Activated T-helper 1 cell treated with Interleukin-2 at 50 U/mL for 16 hours (primary cell): ENCODE data around the gene PTPRN2.
"Not testable (repeated sequence)": the region's sequence is repeated elsewhere in the genome, so short reads cannot be mapped to it uniquely, and the experiment has no call there.

Experiments used
- DNase-seq: peaks from one replicate; pipeline ENCODE4 v3.0.0-alpha.2; 2020; ENCODE audit warnings: low read depth

The PTPRN2 gene

DNA sequence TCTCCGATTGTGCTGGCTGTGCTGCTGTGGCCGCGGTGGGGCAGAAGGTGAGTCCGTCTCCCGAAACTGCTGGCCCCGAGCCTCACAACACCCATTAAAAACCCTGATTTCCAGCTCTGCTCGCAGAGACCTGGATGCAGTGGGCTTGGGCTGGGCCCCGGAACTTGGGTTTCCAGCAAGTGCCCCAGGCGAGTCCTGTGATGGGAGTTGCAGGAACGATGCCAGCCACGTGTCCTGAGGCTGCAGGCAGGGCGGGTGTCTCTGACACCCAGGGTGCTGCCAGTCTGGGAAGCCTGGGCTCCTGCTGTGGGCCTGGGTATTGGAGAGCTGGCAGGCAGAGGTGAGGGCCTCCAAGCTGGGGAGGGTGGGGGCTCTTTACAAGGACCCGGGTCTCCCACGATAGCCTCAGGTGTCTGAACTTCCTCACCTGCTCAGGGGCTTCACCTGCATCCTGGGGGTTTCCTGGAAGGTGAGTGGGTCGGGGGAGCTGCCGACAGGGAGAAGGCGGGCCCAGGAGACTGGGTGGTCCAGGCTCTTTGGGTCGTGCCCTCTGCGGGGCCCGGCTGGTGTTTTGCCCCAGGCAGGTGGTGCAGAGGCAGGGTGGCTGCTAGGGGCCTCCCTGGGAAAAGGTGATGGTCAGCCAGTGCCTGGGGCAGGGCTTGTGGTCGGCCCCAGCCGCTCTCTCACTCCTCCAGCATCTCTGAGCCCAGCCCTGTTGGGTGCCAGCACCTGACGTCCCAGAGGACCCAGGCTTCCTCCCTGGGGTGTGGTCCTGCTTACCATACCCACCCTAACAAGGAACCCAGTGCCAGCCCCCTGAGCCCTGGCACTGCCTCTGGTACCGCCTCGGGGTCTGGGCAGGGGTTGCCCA lies 1070.5 kb downstream of the PTPRN2 start:
- DNase-seq = no peak

DNA sequence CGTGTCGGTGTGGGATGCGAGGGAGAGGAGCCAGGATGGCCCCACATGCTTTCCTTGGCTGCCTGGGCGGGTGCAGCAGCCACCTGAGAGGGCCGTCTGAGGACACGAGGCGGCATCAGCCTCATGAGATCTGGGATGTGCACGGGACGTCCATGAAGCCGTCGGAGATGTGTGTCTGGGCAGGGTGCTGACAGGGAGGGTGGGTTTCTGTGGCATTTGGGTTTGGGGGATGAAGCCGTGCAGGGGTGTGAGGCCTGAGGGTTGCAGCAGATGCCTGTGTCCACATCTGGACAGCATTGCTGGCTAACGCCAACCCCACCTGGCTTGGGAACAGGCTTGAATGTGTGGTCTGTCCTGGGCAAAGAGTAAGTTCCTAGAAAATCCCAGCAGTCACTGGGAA lies 1071.3 kb downstream of the PTPRN2 start:
- DNase-seq = no peak

DNA sequence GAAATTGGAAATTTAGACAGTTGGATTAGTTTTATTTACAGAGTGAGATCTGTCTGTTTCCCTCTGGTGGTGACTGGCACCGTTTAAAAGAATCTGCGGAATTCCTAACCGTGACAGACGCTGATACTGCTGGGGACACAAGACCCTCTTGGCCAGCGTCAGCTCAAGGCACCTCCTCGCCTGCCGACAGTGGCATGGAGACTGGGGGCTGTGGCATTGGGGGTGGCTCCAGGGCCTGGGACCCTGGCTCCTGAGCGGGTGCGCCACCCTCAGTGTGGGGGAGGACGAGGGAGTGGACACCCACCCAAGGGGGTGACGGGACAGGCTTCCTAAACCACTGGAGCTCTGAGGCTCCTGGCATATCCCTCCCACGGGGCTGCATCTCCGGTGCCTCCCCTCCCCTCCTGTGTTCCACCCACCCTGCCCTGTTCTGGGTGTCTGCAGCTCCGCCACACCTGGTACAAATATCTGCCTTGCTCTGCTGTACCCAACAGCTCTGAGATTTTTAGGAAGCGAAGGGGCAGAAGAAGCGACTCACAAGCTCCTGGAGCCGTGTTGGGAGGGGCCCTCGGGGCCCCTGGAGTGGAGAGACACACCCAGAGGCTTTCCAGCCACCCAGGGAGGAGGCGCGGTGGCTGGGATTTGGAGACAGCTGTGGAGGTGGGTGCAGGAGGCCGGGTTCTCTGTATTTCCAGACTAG lies 1072.1 kb downstream of the PTPRN2 start:
- DNase-seq = no peak

DNA sequence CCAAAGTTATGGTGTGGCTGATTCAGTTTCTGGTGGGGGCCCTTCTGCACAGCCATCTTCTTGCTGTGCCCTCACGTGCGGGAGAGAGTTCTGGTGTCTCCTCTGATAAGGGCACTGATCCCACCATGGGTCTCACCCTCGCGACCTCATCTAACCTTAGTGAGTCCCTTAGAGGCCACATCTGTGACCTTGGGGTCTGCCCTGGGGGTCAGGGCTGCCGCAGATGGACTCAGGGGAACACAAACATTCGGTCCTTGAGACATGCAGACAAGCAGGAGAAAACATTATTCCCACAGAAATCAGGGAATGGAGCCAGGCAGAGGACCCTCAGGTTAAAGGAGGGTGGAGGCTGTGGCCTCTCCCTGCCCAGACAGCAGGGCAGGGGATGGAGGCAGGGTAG lies 1072.9 kb downstream of the PTPRN2 start:
- DNase-seq = no peak

DNA sequence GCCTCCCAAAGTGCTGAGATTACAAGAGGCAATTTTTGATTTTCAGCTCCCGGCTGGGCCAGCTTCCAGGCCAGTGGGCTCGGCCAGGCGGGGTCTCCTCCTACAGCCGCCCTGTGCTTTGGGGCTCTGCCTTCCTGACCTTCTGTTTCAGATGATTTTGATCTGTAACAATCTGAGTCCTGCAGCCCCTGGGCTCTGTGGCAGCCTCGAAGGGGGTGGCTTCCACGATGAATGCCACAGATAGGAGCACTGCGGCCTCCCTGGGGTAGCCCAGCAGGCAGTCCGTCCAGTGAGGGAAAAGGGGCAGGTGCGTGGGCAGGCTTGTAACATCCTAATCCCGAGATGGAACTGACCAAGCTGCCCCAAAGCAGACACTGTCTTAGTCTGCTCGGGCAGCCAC lies 1073.3 kb downstream of the PTPRN2 start:
- no peak for DNase-seq

DNA sequence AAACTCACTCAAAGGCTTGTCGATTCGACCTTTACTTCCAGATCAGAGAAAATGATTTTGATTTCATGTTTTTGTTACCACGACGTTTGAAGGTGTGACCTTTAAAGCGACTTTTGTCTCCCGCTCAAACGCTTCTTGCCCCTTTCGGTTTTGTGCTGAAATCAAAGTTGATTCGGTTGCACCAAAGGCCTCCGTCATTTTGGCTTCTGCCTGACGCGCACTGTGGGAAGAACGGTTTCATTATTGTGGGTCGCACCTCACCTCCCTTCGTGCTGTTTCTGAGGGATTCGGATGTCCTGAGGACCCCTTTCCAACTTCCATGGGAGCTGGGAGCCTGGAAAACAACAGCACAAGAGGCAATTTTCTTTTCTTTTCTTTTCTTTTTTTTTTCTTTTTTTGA lies 1073.9 kb downstream of the PTPRN2 start:
- no peak for DNase-seq

DNA sequence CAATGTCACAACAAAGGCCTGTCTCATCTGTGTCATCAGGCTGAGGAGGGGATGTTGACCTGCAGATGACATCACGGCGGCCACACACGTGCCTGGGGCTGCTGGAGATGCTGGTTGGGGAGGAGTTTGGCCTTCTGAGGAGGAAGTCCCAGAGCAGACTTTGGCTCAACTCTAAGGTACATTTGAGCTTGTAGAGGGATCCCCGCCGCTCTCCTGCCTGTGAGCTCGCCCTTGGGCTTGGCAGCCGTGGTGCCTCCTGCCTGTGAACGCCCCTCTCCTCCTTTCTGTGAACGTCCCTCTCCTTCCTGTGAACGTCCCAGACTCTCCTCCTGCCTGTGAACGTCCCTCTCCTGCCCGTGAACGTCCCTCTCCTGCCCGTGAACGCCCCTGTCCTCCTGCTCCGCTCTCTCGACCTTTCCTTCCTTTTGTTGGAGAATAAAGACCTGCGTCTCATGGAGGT lies 1074.4 kb downstream of the PTPRN2 start:
- DNase-seq = no peak

DNA sequence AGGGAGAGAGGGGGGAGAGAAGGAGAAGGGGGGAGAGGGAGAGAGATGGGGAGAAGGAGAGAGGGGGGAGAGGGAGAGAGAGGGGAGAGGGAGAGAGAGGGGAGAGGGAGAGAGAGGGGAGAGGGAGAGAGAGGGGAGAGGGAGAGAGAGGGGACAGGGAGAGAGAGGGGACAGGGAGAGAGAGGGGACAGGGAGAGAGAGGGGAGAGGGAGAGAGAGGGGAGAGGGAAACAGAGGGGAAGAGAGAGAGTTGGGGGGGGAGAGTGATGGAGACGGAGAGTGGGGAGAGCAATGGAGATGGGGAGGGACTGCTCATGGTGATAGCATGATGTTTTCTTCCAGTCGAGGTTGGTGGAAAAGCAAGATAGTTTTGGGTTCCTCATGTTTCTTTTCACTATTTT lies 1078.4 kb downstream of the PTPRN2 start:
- no peak for DNase-seq

DNA sequence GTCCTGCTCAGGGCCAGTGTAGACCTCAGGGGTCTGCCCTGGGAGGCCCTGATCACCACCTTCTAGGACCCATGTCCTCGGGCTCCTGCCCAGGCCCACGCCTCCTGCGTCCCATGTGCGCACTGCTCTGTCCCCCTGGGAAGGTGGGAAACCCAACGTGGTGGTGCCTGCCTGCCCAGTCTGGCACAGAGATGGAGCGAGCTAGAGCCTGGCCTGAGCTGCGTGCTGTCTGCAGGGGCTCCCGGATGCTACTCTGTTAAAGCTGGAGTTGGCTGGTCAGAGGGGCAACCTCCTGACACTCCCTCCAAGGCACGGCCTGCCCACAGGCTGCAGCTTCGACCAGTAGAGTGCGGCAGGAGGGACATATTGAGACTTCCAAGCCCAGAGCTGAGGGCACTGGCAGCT lies 1079.1 kb downstream of the PTPRN2 start:
- DNase-seq = no peak

DNA sequence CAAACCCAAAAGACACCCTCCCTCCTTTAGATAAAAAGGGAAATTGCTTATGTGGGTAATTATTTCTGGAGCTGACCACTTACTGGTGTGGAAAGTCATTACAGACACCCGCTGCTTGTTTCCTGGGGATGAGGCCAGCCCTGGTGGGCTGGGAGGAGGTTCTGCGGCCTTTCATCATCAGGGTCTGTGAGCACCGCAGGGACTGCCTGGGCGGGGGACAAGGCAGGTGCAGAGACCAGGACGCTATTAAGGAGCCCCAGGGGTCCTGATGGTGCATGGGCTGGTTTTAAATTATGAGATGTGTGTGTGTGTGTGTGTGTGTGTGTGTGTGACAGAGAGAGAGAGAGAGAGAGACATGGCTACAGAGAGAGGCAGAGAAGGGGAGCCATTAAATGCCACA lies 1079.6 kb downstream of the PTPRN2 start:
- no peak for DNase-seq

DNA sequence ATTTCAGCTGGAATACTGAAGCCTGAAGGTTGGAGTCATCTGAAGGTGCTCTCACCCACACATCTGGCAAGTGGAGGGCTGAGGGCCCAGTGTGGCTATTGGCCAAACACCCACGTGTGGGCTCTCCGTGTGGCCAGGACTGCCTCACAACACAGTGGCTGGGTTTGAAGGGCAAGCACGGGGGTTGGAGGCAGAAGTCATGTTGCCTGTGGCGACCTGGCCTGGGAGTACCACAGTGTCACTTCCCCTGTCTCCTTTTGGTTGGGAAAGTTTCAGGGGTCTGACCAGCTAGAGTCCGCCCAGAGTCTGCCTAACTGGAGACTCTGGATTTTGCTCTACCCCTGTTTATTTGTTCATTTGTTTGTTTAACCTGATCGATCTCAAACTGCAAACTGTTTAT lies 1081.4 kb downstream of the PTPRN2 start:
- DNase-seq = no peak

DNA sequence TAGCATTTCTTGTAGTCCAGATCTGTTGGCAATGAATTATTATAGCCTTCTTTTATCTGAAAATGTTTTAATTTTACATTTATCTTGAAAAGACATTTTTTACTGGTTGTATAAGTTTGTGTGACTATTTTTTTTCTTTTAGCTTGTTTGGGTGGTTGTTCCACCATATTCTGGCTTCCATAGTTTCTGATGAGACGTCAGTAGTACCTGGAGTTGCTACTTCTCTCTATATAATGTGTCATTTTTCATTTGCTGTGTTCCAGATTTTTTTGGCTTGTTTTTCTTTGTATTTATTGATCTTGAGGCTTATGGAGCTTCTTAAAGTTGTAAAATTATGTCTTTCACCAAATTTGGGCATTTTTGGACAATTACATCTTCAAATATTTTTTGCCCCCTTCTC lies 1082.0 kb downstream of the PTPRN2 start:
- DNase-seq = no peak

DNA sequence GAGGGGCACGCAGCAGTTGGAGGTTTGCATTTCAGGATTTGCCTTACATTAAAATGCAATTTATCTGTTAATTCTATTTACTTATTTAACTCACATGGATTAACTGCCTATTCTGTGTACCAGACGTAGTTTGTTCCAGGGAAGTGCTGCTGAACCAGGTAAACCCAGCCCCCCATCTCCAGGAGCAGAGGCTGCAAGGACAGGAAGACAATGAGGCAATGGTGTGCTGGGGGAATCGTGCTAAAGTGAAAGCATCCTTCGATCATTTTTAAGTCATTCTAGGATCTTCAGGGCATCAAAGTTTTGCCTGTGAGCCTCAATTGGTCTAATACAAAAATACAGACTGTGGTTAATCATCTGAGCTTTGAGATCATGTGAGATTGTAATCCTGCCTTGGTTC lies 1084.4 kb downstream of the PTPRN2 start:
- no peak for DNase-seq

DNA sequence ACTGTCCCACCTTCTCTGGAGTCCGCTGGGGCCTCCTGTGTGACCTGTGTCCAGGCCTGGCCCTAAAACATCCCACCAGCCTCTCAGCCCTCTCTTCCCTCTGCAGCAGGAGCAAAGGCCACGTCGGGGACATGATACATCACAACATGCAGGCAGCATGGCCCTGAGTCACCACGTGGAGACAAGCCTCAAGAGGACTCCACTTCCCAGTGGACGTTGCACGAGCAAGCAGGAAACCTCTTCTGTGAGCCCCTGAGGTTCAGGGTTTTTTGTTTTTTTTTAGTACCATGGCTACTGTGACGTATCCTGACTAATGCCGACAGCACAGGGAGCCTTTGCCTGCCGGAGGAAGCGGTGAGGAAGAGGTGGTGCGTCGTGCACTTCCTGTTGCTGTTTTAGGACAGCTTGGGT lies 1084.9 kb downstream of the PTPRN2 start:
- peak; percentile 52 for DNase-seq

DNA sequence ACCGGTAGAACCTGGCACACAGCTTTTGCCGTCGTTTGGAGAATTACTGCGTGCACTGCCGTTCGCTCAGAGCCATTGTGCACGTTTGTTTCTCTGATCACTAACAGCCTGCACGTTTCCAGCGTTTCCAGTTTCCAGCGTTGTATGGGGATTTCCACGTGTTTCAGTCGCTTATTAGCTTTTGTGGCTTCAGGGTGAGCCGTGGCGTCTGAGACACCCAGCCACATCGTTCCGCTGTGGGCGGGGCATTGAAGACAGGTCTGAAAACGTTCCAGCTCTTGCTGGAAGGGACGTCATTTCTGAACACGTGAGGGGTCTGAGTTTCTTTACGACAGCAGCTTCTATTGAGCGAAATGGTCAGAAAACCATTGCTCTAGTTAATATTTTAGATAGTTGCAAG lies 1086.0 kb downstream of the PTPRN2 start:
- no peak for DNase-seq

DNA sequence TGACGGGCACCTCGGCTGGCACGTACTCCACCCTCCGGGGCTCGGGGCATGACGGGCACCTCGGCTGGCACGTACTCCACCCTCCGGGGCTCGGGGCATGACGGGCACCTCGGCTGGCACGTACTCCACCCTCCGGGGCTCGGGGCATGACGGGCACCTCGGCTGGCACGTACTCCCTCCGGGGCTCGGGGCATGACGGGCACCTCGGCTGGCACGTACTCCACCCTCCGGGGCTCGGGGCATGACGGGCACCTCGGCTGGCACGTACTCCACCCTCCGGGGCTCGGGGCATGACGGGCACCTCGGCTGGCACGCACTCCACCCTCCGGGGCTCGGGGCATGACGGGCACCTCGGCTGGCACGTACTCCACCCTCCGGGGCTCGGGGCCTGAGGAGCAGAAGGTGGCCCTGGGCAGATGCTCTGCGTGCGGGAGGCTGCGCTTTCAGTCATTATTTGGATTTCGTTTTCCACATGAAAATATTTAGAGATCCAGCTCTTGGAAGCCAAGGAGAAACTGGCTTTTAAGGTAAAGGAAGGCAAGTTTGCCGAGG lies 1086.6 kb downstream of the PTPRN2 start:
- DNase-seq = not testable (repeated sequence)

DNA sequence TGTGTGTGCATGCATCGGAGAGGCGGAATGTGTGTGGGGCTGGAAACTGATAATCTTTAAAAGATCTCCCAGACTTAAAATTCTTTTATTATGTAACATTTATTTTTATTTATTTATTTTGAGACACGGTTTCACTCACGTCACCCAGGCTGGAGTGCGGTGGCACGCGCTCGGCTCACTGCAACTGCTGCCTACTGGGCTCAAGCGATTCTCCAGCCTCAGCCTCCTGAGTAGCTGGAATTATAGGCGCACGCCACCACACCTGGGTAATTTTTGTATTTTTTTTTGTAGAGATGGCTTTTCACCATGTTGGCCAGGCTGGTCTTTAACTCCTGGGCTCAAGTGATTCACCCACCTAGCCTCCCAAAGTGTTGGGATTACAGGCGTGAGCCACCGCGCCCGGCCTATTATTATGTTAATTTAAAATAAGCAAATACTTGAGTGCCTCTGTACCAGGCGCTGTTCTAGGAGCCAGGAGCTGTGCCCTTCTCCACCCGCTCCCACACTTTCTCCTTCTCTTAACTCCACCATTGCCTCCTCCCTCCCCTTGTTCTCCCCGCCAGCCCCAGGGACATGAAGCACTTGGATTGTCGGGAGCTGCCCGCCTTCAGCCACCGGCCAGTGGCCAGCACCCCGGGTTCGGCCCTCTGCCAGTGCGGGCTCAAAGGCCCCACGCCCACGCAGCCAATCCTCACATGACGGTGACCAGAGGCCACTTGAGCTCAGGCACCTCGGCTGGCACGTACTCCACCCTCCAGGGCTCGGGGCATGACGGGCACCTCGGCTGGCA lies 1087.3 kb downstream of the PTPRN2 start:
- DNase-seq = no peak

DNA sequence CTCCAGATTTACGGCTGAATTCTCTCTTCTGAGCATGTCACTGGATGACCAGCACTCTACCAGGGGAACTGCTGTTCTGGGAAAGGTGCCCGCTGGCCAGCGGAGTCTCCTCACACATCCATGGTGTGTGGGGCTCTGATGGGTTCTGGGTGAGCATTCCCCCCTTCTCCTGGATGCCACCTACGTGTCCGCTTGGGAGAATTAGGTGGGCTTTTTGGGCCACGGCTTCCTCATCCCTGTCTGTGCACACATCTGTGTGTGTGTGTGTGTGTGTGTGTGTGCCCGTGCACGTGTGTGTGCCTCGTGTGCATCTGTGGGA lies 1087.8 kb downstream of the PTPRN2 start:
- no peak for DNase-seq

DNA sequence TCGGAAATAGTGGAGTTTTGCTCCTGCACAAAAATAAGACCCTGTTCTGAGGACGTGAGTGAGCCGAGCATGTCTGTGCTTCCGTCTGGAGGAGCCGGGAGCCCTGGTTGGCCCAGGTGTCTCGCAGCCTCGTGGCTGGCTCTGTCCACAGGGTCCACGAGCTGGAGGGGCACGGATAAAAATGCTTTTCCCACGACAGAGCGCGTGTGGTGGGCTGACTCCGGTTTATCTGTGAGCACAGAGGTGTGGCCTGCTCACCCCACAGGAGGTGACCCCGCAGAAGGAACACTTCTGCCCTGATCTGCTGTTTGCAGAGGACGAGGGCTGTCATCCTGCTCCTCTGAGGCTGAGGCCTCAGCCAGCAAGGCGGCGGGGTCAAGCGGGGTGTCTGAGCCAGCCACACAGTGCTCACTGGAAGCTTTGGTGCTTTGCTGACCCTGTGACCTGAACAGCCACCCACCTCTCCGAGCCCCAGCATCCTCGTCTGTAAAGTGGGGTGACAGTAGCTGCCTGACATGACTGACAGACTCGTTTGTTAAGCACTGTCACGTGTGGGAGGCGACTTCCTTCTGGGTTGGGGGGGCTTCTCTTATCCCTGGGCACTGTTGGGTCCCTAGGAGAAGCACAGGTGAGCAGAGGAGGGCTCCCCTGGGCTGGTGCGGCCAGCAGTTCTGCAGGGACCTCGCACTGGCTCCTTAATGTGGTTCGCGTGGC lies 1088.3 kb downstream of the PTPRN2 start:
- no peak for DNase-seq

DNA sequence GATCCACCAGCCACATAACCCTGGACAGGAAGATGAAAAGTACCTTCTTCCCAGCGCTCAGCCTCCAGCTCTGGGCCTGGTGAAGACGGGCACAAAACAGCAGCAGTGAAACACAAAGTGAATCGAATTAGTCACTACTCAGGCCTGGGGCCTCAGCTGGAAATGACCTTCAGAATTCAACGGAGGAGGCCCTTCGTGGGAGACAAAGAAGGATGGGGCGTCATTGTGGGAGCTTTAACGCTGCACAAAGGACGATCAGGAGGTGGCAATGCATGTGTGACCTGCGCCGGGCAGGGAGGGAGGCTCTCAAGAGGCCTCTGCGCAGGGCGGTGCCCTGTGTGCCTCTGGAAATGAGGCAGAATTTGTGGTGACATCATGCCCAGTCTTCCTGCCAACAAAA lies 1089.0 kb downstream of the PTPRN2 start:
- DNase-seq = no peak

DNA sequence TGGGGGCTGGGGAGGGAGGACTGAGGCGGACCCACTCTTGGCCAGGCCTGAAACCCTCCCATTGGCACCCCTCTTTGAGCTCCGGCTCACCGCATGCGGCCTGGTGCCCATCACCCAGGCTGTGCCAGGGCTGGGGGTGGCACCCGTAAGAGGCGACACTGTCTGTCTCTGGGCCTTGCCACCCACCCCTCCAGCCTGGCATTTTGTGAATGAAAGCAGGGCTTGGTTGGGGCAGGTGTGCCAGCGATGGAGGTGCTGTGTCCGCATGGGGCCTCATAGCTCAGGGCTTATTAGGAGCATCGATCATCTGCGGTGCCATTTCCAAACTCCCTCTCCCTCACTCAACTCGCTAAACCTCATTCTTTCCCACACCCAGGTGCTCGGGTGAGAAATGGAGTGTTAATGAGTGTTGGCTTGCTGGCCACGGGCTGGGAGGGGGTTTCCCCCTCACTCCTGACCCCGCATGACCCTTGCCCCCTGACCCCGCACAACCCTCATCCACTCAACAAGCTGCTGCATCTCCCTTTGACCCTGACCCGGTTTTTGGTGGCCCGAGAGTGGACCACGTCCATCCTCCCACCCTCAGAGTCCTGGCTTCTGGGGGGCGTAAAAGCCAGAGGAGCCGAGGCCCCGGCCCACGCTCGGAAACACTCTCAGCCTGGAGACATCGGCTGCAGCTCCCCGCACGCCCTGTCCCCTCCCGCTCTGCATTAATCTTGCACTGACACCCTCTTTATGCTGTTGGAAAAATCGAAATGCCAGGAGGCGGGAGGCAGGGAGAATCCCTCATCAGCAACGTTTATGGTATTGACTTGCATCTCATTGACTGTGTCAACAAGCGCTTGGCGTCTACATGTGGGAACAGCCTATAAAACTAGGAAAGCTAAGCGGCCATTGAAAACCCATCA lies 1089.6 kb downstream of the PTPRN2 start:
- DNase-seq = no peak
